HCT116 (cell line): Measurements from ENCODE around the gene RTF1.

Source experiments
- ATF3 ChIP-seq: IDR thresholded peaks from 2 replicates; pipeline ENCODE4 v1.6.1; 2012
- CTCF ChIP-seq, 3 experiments: fragments of 200-600 bp in 1 of 3; sonication (generic) in 1 of 3; IDR thresholded peaks in 2 of 3; conservative IDR thresholded peaks in 1 of 3; 2 replicates each; pipeline ENCODE4 v1.5.1; 2012 to 2017; ENCODE audit warnings: low read depth in 2 of 3, low read length in 2 of 3, antibody characterized with exemption in 1 of 3, borderline replicate concordance in 1 of 3, control low read depth in 1 of 3, mild to moderate bottlenecking in 1 of 3, mixed read lengths in 1 of 3, mixed run types in 1 of 3, moderate library complexity in 1 of 3; ENCODE audit not compliant: insufficient read depth in 1 of 3
- ELF1 ChIP-seq: IDR thresholded peaks from 2 replicates; pipeline ENCODE4 v1.6.1; 2012; ENCODE audit warnings: low read depth, borderline replicate concordance
- EZH2phosphoT487 ChIP-seq: fragments of 200-600 bp; IDR thresholded peaks from 2 replicates; pipeline ENCODE4 v1.6.1; 2018; ENCODE audit warnings: antibody characterized with exemption, borderline replicate concordance
- MAX ChIP-seq: IDR thresholded peaks from 2 replicates; pipeline ENCODE4 v1.6.1; 2012
- POLR2A ChIP-seq: IDR thresholded peaks from 2 replicates; pipeline ENCODE4 v1.7.0; 2011; ENCODE audit warnings: borderline replicate concordance; ENCODE audit not compliant: insufficient read depth, insufficient read length; ENCODE audit errors: extremely low read depth
- REST ChIP-seq: IDR thresholded peaks from 2 replicates; pipeline ENCODE4 v1.6.1; 2012; ENCODE audit warnings: low read depth
- SIN3A ChIP-seq: IDR thresholded peaks from 2 replicates; pipeline ENCODE4 v1.6.1; 2012; ENCODE audit warnings: low read depth
- SP1 ChIP-seq: IDR thresholded peaks from 2 replicates; pipeline ENCODE4 v1.6.1; 2012; ENCODE audit warnings: low read depth
- ZBTB33 ChIP-seq: IDR thresholded peaks from 2 replicates; pipeline ENCODE4 v1.6.1; 2011; ENCODE audit warnings: mild to moderate bottlenecking, low read length, moderate library complexity; ENCODE audit not compliant: insufficient replicate concordance; ENCODE audit errors: extremely low read depth

- TF ChIP-seq ZBTB33: no peak
- no peak for TF ChIP-seq CTCF (IDR thresholded peaks at IDR 0.05 in 2 of 3, conservative IDR thresholded peaks at IDR 0.05 in 1 of 3; ENCODE audit: borderline replicate concordance in 1 of 3, insufficient read depth in 1 of 3, low read depth in 2 of 3, low read length in 2 of 3)
- no peak for TF ChIP-seq ELF1
- no peak for TF ChIP-seq REST
- no peak for TF ChIP-seq ATF3
- no peak for TF ChIP-seq EZH2phosphoT487
- no peak for TF ChIP-seq POLR2A
- TF ChIP-seq MAX: no peak
- TF ChIP-seq SP1: no peak
- no peak for TF ChIP-seq SIN3A
Observed at GRCh38 chr15:41511331-41511898, 94.5 kb downstream of the RTF1 start.
